Ovary (tissue), 9 donors: ENCODE results near the gene TENT5A. TPM values are rescaled to one million over a fixed set of nuclear protein-coding genes. Genes with fewer than 3 reads are reported as not detected.

Experiments
- DNase-seq, 5 donors: peaks; one replicate each; pipeline ENCODE4 v3.0.0-alpha.2; 2019 to 2020
- H3K27ac ChIP-seq, 2 donors: fragments of 200-600 bp; one replicate each; pipeline versions ENCODE4 v1.5.1 to v1.8.0; 2019 to 2022
- H3K27me3 ChIP-seq: fragments of 200-600 bp; one replicate; pipeline ENCODE4 v1.8.0; 2022
- H3K36me3 ChIP-seq: fragments of 200-600 bp; sonication (generic); one replicate; pipeline ENCODE4 v1.5.1; 2019
- H3K4me1 ChIP-seq: one replicate; pipeline ENCODE4 v1.8.1; 2013; ENCODE audit warnings: mild to moderate bottlenecking, moderate library complexity; ENCODE audit not compliant: insufficient read depth
- H3K4me3 ChIP-seq: fragments of 200-600 bp; sonication (generic); one replicate; pipeline ENCODE4 v1.5.1; 2017
- H3K9me3 ChIP-seq, 2 donors: fragments of 200-600 bp in 1 of 2; sonication (generic) in 1 of 2; one replicate each; pipeline versions ENCODE4 v1.5.1 to v1.8.1; 2013 to 2019; ENCODE audit warnings: mild to moderate bottlenecking in 1 of 2, moderate library complexity in 1 of 2
- CTCF ChIP-seq, 3 donors: fragments of 450-650 bp in 2 of 3; fragments of 200-600 bp in 1 of 3; IDR thresholded peaks; one replicate each; pipeline versions ENCODE4 v1.5.1 to v1.8.0; 2016 to 2022; ENCODE audit warnings: antibody characterized with exemption in 3 of 3, mild to moderate bottlenecking in 1 of 3
- EP300 ChIP-seq: sonication (generic); formaldehyde crosslinking; IDR thresholded peaks from one replicate; pipeline ENCODE4 v1.6.1; 2017; ENCODE audit warnings: antibody characterized with exemption
- POLR2A ChIP-seq: fragments of 450-650 bp; IDR thresholded peaks from one replicate; pipeline ENCODE4 v1.6.1; 2017; ENCODE audit warnings: antibody characterized with exemption, mild to moderate bottlenecking, moderate library complexity
- WGBS, 3 donors: extraction: QIAGEN DNeasy Blood & Tissue Kit in 1 of 3; methylation state at CpG; one replicate each; pipeline versions ENCODE4 v1.1.5 to v1.1.7; 2013 to 2017; 5-methylcytosine and 5-hydroxymethylcytosine counted together
- intact Hi-C, 4 donors: fragments of 100-400 bp; cut with DNase I; formaldehyde crosslinking; loops; one replicate each; pipeline versions ENCODE4 v1.11.0 to v1.15.1; 2022 to 2023
- polyA plus RNA-seq, 2 donors: library from polyadenylated mRNA; stranded (reverse); fragments of 200-250 nt in 1 of 2; fragments of 350-450 nt in 1 of 2; fragmentation: Illumina TruSeq in 1 of 2; extraction: RNeasy Lipid Tissue Mini Kit (QIAGEN cat#74804) in 1 of 2; gene quantifications; one replicate each; pipeline ENCODE4 v1.2.3, GENCODE V29; 2013 to 2014
- small RNA-seq: library from RNA; depleted of rRNA; stranded (forward); fragments of <200 nt; gene quantifications from one replicate; pipeline ENCODE3, GENCODE V24; 2016
- total RNA-seq, 7 donors: library from RNA; depleted of rRNA in 2 of 7; stranded (reverse); fragments of >200 nt in 2 of 7; fragmentation: NEBNext Ultra II Directional in 3 of 7; extraction: Animal tissue kit (Norgen Biotek cat#: 25700) in 3 of 7; gene quantifications; one replicate each; pipeline versions ENCODE4 v1.1.0 to v1.2.4, GENCODE V29; 2016 to 2023
- donor health status: DM: no; HTN: no; CAD: no; lungs with moderate emphysema.
- donor health status: DM: no; HTN: no; CAD: no.
- donor health status: Bipolar disorder and iron deficiency.
- donor health status: DM: yes; HTN: yes; CAD: no.
- donor health status: DM: no; HTN: no; CAD: no.
- donor health status: DM: yes; HTN: yes; CAD: no.

TENT5A gene
- total and polyA plus RNA-seq, 9 donors, result 14.6 to 47.1 (median 29.4) TPM

DNA sequence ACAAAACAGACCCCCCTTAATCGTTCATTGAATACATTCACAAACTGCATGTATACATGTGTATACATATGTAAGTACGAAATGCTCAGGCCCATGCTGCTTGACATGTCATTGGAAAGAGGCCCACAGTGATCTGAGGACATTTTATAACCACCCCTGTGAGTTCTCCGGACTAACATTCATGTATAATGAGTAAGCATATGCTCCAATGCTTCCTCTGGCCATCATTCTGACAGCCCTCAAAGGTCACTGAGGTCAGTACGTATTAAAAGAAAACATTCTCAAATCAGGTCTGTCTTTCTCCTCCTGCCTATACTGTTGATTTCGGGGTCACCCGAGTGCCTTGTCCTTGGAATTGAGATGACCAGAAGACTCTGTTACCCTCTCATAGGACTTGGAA, 54.9 kb downstream of the TENT5A start:
- 70 to 81% (median 80%) methylated on average over 6 of the region's 6 CpGs for WGBS, 3 donors
- H3K27ac ChIP-seq, result no peak overlapping the region
- H3K9me3 ChIP-seq, result no peaks in the 10 kb centered on the region
- intact Hi-C loops, result no loop called here
- no peaks in the 10 kb centered on the region for H3K36me3 ChIP-seq
- H3K4me3 ChIP-seq, result no peak overlapping the region
- no peak for DNase-seq
- H3K4me1 ChIP-seq, result no peaks in the 10 kb centered on the region
- no peaks in the 10 kb centered on the region for H3K27me3 ChIP-seq
- TF ChIP-seq POLR2A (no peak), CTCF (IDR thresholded peaks at IDR 0.05) (no peak), EP300 (no peak)

- H3K36me3 ChIP-seq, result no peaks in the 10 kb centered on the region
- WGBS, 3 donors, result 67 to 79% (median 76%) methylated on average over 3 of the region's 3 CpGs
- DNase-seq, result no peak
- TF ChIP-seq POLR2A (no peak), CTCF (IDR thresholded peaks at IDR 0.05) (no peak), EP300 (no peak)
- H3K27me3 ChIP-seq, result no peaks in the 10 kb centered on the region
- no peaks in the 10 kb centered on the region for H3K9me3 ChIP-seq
- no peak overlapping the region for H3K4me3 ChIP-seq
- intact Hi-C loops, result no loop called here
- H3K27ac ChIP-seq, result no peak overlapping the region
- H3K4me1 ChIP-seq, result no peaks in the 10 kb centered on the region
Observed at GRCh38 chr6:81696524-81696923, 56.0 kb downstream of the TENT5A start.

Small RNAs within 50 kb of the gene (small RNA-seq; reads per million reads assigned to genes)
- not detected for gene AL078599.1
- not detected for gene RF00156
